SK-N-SH (cell line): ENCODE results near the gene GRIP2. TPM values are rescaled to one million over a fixed set of nuclear protein-coding genes. Genes with fewer than 3 reads are reported as not detected.

Experiments
- CTCF ChIA-PET: fragments of 300-600, 350-600 bp; formaldehyde crosslinking; extraction: SDS; loops from one replicate; lab custom pipeline; 2021; lab: Yijun Ruan, JAX
- POLR2A ChIA-PET: fragments of 350-600 bp; sonication (Branson Sonifier 250); formaldehyde crosslinking; extraction: SDS; loops from one replicate; lab custom pipeline; 2020; ENCODE audit warnings: antibody characterized with exemption, inconsistent platforms; lab: Yijun Ruan, JAX
- DNase-seq: peaks from one replicate; pipeline ENCODE4 v3.0.0; 2012
- H2AFZ ChIP-seq: fragments of 200-600 bp; sonication (generic); 2 replicates; pipeline ENCODE4 v1.8.1; 2016; ENCODE audit warnings: antibody characterized with exemption, mild to moderate bottlenecking, low read depth
- H3F3A ChIP-seq: fragments of 200-600 bp; sonication (generic); replicated peaks from 2 replicates; pipeline ENCODE3; 2016; ENCODE audit warnings: antibody characterized with exemption, mild to moderate bottlenecking; ENCODE audit not compliant: insufficient read depth
- H3K27ac ChIP-seq, 2 experiments: fragments of 200-500 bp in 1 of 2; fragments of 200-600 bp in 1 of 2; sonication (Bioruptor generic) in 1 of 2; sonication (generic), shearing (Covaris generic) in 1 of 2; 2 replicates each; pipeline versions ENCODE4 v1.5.1 to v1.6.1; 2014 to 2016; ENCODE audit warnings: low read depth in 2 of 2, inconsistent platforms in 1 of 2, low read length in 1 of 2, mild to moderate bottlenecking in 1 of 2, mixed read lengths in 1 of 2
- H3K27me3 ChIP-seq: fragments of 200-600 bp; sonication (generic), shearing (Covaris generic); 2 replicates; pipeline ENCODE4 v1.6.1; 2016; ENCODE audit warnings: mixed run types; ENCODE audit not compliant: insufficient read depth
- H3K36me3 ChIP-seq, 2 experiments: fragments of 200-500 bp in 1 of 2; fragments of 200-600 bp in 1 of 2; sonication (Bioruptor generic) in 1 of 2; sonication (generic) in 1 of 2; replicated peaks in 1 of 2; 2 replicates each; pipeline versions ENCODE3 to v1.5.1; 2014 to 2016; ENCODE audit warnings: low read length in 1 of 2, mild to moderate bottlenecking in 1 of 2; ENCODE audit not compliant: insufficient read depth in 2 of 2, control insufficient read depth in 1 of 2
- H3K4me1 ChIP-seq, 2 experiments: fragments of 200-500 bp in 1 of 2; fragments of 200-600 bp in 1 of 2; sonication (Bioruptor generic) in 1 of 2; sonication (generic), shearing (Covaris generic) in 1 of 2; 2 replicates each; pipeline versions ENCODE4 v1.5.1 to v1.6.1; 2014 to 2016; ENCODE audit warnings: low read depth in 1 of 2, low read length in 1 of 2, mixed run types in 1 of 2; ENCODE audit not compliant: insufficient read depth in 2 of 2, control insufficient read depth in 1 of 2
- H3K4me2 ChIP-seq: fragments of 200-600 bp; sonication (generic), shearing (Covaris generic); 2 replicates; pipeline ENCODE4 v1.6.1; 2017; ENCODE audit warnings: mixed run types
- H3K4me3 ChIP-seq, 2 experiments: fragments of 200-500 bp in 1 of 2; fragments of 200-600 bp in 1 of 2; sonication (Bioruptor generic) in 1 of 2; sonication (generic), shearing (Covaris generic) in 1 of 2; 2 replicates each; pipeline versions ENCODE4 v1.5.1 to v1.8.1; 2014 to 2016; ENCODE audit warnings: low read depth in 2 of 2, inconsistent platforms in 1 of 2, low read length in 1 of 2, mild to moderate bottlenecking in 1 of 2, mixed read lengths in 1 of 2, moderate library complexity in 1 of 2
- H3K79me2 ChIP-seq: fragments of 200-600 bp; sonication (generic); 2 replicates; pipeline ENCODE4 v1.8.1; 2017; ENCODE audit warnings: mild to moderate bottlenecking; ENCODE audit not compliant: insufficient read depth
- H3K9ac ChIP-seq: fragments of 200-600 bp; sonication (generic); 2 replicates; pipeline ENCODE4 v1.6.1; 2017; ENCODE audit warnings: mixed run types
- H3K9me2 ChIP-seq: fragments of 200-600 bp; sonication (generic); 2 replicates; pipeline ENCODE4 v1.6.1; 2017; ENCODE audit warnings: mixed run types
- H3K9me3 ChIP-seq: fragments of 200-600 bp; sonication (generic); 2 replicates; pipeline ENCODE4 v1.6.1; 2017; ENCODE audit warnings: mixed run types, mild to moderate bottlenecking, moderate library complexity
- H4K20me1 ChIP-seq: fragments of 200-600 bp; sonication (generic); 2 replicates; pipeline ENCODE4 v1.6.1; 2017; ENCODE audit warnings: mild to moderate bottlenecking, mixed run types; ENCODE audit not compliant: insufficient read depth
- CHD2 ChIP-seq: fragments of 150-350 bp; IDR thresholded peaks from 2 replicates; pipeline ENCODE4 v1.6.1; 2018; ENCODE audit warnings: low read length; ENCODE audit not compliant: partially characterized antibody
- ELF1 ChIP-seq: IDR thresholded peaks from 2 replicates; pipeline ENCODE4 v1.4.0; 2012
- FOXM1 ChIP-seq: IDR thresholded peaks from 2 replicates; pipeline ENCODE4 v1.4.0; 2012; ENCODE audit warnings: low read depth, mild to moderate bottlenecking
- GATA2 ChIP-seq: sonication (generic); formaldehyde crosslinking; IDR thresholded peaks from 2 replicates; pipeline ENCODE4 v1.5.0; 2020; ENCODE audit warnings: mild to moderate bottlenecking, missing genetic modification reagents
- NFIC ChIP-seq: IDR thresholded peaks from 2 replicates; pipeline ENCODE4 v1.4.0; 2012; ENCODE audit warnings: borderline replicate concordance
- NRF1 ChIP-seq: IDR thresholded peaks from 2 replicates; pipeline ENCODE4 v1.6.1; 2012; ENCODE audit warnings: low read depth, mild to moderate bottlenecking, low read length
- PBX3 ChIP-seq: IDR thresholded peaks from 2 replicates; pipeline ENCODE4; 2012
- RAD21 ChIP-seq: IDR thresholded peaks from 2 replicates; pipeline ENCODE4 v1.6.1; 2012; ENCODE audit warnings: mild to moderate bottlenecking, low read length
- RCOR1 ChIP-seq: fragments of 150-350 bp; IDR thresholded peaks from 2 replicates; pipeline ENCODE4 v1.6.1; 2017; ENCODE audit warnings: antibody characterized with exemption, low read length
- RFX5 ChIP-seq: IDR thresholded peaks from 2 replicates; pipeline ENCODE4 v1.6.1; 2012; ENCODE audit warnings: mild to moderate bottlenecking, improper control_type of control experiment, low read length
- TCF12 ChIP-seq: IDR thresholded peaks from 2 replicates; pipeline ENCODE4 v1.4.0; 2012
- USF2 ChIP-seq: fragments of 150-350 bp; IDR thresholded peaks from 2 replicates; pipeline ENCODE4 v1.6.1; 2017; ENCODE audit warnings: antibody characterized with exemption, low read length, low read depth, borderline replicate concordance
- WGBS: methylation state at CpG from one replicate; pipeline ENCODE4 v1.1.6; 2017; ENCODE audit warnings: low lambda C conversion rate; 5-methylcytosine and 5-hydroxymethylcytosine counted together
- polyA plus RNA-seq, 3 experiments: library from polyadenylated mRNA; depleted of rRNA; stranded (reverse); fragments of >200 nt; gene quantifications; 2 replicates each; pipeline ENCODE4 v1.2.3, GENCODE V29; 2012
- TF ChIP-seq, protein P1 (sequence below): IDR thresholded peaks from 2 replicates; pipeline ENCODE4 v1.6.1; 2012; ENCODE audit warnings: mild to moderate bottlenecking, low read depth, low read length, moderate library complexity
- TF ChIP-seq, protein P2 (sequence below): IDR thresholded peaks from 2 replicates; pipeline ENCODE4 v1.4.0; 2012; ENCODE audit warnings: low read depth, borderline replicate concordance
- TF ChIP-seq, protein P3 (sequence below): fragments of 200-600 bp; sonication (generic); IDR thresholded peaks from 2 replicates; pipeline ENCODE4 v1.6.1; 2017; ENCODE audit warnings: antibody characterized with exemption, mild to moderate bottlenecking, moderate library complexity

The GRIP2 gene
- polyA plus RNA-seq, 1 of the 3 experiments (the other 2 are of a cell fraction): 0.15 TPM

GRCh38 chr3:14484741-14485140, 55.4 kb downstream of the GRIP2 start:
- no peak overlapping the region for H3K4me2 ChIP-seq
- H3K36me3 ChIP-seq: peaks cover 4 to 37% of the 10 kb centered on the region in 2 experiments
- no peak overlapping the region for H3K9ac ChIP-seq
- CTCF ChIA-PET: interaction anchor here (0.7 to 3.7 kb wide), 3 partner anchors 17 to 245 kb away, joined by 3 to 16 read pairs (median 3); no protein-coding TSS in a partner anchor
- no peaks in the 10 kb centered on the region for H3K27me3 ChIP-seq
- H3F3A ChIP-seq: no peaks in the 10 kb centered on the region
- POLR2A ChIA-PET: interaction anchor here (0.5 kb wide), 1 partner anchor 190 kb away, joined by 6 read pairs; the partner anchor contains the start of gene C3orf20
- 0 out of 2 replicates have a peak, but pooled peaks cover 4% of the 10 kb centered on the region for H4K20me1 ChIP-seq
- TF ChIP-seq RCOR1: no peak
- no peak for TF ChIP-seq PBX3
- TF ChIP-seq NRF1: no peak
- TF ChIP-seq, protein P1, sequence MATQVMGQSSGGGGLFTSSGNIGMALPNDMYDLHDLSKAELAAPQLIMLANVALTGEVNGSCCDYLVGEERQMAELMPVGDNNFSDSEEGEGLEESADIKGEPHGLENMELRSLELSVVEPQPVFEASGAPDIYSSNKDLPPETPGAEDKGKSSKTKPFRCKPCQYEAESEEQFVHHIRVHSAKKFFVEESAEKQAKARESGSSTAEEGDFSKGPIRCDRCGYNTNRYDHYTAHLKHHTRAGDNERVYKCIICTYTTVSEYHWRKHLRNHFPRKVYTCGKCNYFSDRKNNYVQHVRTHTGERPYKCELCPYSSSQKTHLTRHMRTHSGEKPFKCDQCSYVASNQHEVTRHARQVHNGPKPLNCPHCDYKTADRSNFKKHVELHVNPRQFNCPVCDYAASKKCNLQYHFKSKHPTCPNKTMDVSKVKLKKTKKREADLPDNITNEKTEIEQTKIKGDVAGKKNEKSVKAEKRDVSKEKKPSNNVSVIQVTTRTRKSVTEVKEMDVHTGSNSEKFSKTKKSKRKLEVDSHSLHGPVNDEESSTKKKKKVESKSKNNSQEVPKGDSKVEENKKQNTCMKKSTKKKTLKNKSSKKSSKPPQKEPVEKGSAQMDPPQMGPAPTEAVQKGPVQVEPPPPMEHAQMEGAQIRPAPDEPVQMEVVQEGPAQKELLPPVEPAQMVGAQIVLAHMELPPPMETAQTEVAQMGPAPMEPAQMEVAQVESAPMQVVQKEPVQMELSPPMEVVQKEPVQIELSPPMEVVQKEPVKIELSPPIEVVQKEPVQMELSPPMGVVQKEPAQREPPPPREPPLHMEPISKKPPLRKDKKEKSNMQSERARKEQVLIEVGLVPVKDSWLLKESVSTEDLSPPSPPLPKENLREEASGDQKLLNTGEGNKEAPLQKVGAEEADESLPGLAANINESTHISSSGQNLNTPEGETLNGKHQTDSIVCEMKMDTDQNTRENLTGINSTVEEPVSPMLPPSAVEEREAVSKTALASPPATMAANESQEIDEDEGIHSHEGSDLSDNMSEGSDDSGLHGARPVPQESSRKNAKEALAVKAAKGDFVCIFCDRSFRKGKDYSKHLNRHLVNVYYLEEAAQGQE: no peak
- no peak for TF ChIP-seq FOXM1
- TF ChIP-seq, protein P2, sequence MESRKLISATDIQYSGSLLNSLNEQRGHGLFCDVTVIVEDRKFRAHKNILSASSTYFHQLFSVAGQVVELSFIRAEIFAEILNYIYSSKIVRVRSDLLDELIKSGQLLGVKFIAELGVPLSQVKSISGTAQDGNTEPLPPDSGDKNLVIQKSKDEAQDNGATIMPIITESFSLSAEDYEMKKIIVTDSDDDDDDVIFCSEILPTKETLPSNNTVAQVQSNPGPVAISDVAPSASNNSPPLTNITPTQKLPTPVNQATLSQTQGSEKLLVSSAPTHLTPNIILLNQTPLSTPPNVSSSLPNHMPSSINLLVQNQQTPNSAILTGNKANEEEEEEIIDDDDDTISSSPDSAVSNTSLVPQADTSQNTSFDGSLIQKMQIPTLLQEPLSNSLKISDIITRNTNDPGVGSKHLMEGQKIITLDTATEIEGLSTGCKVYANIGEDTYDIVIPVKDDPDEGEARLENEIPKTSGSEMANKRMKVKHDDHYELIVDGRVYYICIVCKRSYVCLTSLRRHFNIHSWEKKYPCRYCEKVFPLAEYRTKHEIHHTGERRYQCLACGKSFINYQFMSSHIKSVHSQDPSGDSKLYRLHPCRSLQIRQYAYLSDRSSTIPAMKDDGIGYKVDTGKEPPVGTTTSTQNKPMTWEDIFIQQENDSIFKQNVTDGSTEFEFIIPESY: no peak
- TF ChIP-seq, all 33 proteins: peak for 0
- Histone ChIP-seq H3K9me2 (no peaks in the 10 kb centered on the region), H3K4me1 (peaks cover 0 to 11% of the 10 kb centered on the region in 2 experiments; a peak in 1 of 4 replicates), H3K79me2 (no peaks in the 10 kb centered on the region), H3K9me3 (no peaks in the 10 kb centered on the region), H3K27ac (no peak overlapping the region), H2AFZ (no peak overlapping the region), H3K4me3 (no peak overlapping the region)
- DNase-seq: no peak
- WGBS: 83% methylated on average over 17 of the region's 17 CpGs

GRCh38 chr3:14483286-14483685, 56.9 kb downstream of the GRIP2 start:
- no peaks in the 10 kb centered on the region for H3F3A ChIP-seq
- H3K4me1 ChIP-seq: peaks cover 0 to 14% of the 10 kb centered on the region in 2 experiments; a peak in 1 of 4 replicates
- no peak overlapping the region for H3K9ac ChIP-seq
- ChIA-PET POLR2A (no interaction called here), CTCF (interaction anchor here (0.7 to 1.7 kb wide), 8 partner anchors 10 to 280 kb away, joined by 3 to 8 read pairs (median 3); no protein-coding TSS in a partner anchor)
- H3K27ac ChIP-seq: no peak overlapping the region
- no peak overlapping the region for H3K4me2 ChIP-seq
- 100% methylated on average over 1 of the region's 1 CpG for WGBS
- no peaks in the 10 kb centered on the region for H3K9me2 ChIP-seq
- H3K36me3 ChIP-seq: peaks cover 14 to 40% of the 10 kb centered on the region in 2 experiments
- H4K20me1 ChIP-seq: 0 out of 2 replicates have a peak, but pooled peaks cover 4% of the 10 kb centered on the region
- H3K4me3 ChIP-seq: no peak overlapping the region
- H2AFZ ChIP-seq: no peak overlapping the region
- H3K27me3 ChIP-seq: no peaks in the 10 kb centered on the region
- no peaks in the 10 kb centered on the region for H3K9me3 ChIP-seq
- no peak for DNase-seq
- H3K79me2 ChIP-seq: no peaks in the 10 kb centered on the region
- TF ChIP-seq RAD21 (no peak), NFIC (no peak), PBX3 (no peak), USF2 (no peak), TCF12 (no peak), GATA2 (CRISPR knock-in tag) (no peak), RFX5 (no peak), CHD2 (no peak), ELF1 (no peak)
- TF ChIP-seq, protein P3, sequence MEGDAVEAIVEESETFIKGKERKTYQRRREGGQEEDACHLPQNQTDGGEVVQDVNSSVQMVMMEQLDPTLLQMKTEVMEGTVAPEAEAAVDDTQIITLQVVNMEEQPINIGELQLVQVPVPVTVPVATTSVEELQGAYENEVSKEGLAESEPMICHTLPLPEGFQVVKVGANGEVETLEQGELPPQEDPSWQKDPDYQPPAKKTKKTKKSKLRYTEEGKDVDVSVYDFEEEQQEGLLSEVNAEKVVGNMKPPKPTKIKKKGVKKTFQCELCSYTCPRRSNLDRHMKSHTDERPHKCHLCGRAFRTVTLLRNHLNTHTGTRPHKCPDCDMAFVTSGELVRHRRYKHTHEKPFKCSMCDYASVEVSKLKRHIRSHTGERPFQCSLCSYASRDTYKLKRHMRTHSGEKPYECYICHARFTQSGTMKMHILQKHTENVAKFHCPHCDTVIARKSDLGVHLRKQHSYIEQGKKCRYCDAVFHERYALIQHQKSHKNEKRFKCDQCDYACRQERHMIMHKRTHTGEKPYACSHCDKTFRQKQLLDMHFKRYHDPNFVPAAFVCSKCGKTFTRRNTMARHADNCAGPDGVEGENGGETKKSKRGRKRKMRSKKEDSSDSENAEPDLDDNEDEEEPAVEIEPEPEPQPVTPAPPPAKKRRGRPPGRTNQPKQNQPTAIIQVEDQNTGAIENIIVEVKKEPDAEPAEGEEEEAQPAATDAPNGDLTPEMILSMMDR: no peak
